Endothelial cell of umbilical vein (primary cell): ENCODE data around the gene RBM47. TPM values are rescaled to one million over a fixed set of nuclear protein-coding genes. Genes with fewer than 3 reads are reported as not detected.

ENCODE experiments used
- BruUV-seq: library from RNA; stranded (reverse); fragments of 400-500 nt; replicated peaks from 2 replicates; lab custom pipeline; 2021; lab: Mats Ljungman, UMichigan
- CTCF ChIA-PET: fragments of 300-600, 350-600 bp; sonication (Branson Sonifier 250); formaldehyde crosslinking; loops from one replicate; lab custom pipeline; 2021; ENCODE audit warnings: antibody characterized with exemption, inconsistent platforms; lab: Charles Lee
- POLR2A ChIA-PET: fragments of 300-600, 350-600 bp; sonication (Branson Sonifier 250); formaldehyde crosslinking; loops from one replicate; lab custom pipeline; 2021; ENCODE audit warnings: antibody characterized with exemption, inconsistent platforms; lab: Charles Lee
- DNase-seq: peaks from one replicate; pipeline ENCODE4 v3.0.0-alpha.2; 2011; ENCODE audit warnings: low read depth, low spot score
- FAIRE-seq: peaks from 2 replicates; lab custom pipeline; 2011; peaks lifted over from hg19 to GRCh38; lab: Jason Lieb, UNC
- H2AFZ ChIP-seq: 2 replicates; pipeline ENCODE4 v1.6.0; 2012; ENCODE audit warnings: low read depth, low read length, control low read depth, inconsistent platforms
- H3K27ac ChIP-seq: 2 replicates; pipeline ENCODE4 v1.5.1; 2011; ENCODE audit warnings: low read depth, mild to moderate bottlenecking, control low read depth, low read length, moderate library complexity; ENCODE audit not compliant: insufficient read depth
- H3K27me3 ChIP-seq, 2 experiments: 2 replicates each; pipeline versions ENCODE4 v1.6.0 to v1.6.1; 2011; ENCODE audit warnings: low read length in 2 of 2, mixed read lengths in 1 of 2; ENCODE audit not compliant: control insufficient read depth in 2 of 2, insufficient read depth in 2 of 2
- H3K36me3 ChIP-seq, 2 experiments: 2 replicates in 1 of 2; 3 replicates in 1 of 2; pipeline ENCODE4 v1.5.1; 2011; ENCODE audit warnings: low read length in 2 of 2, mild to moderate bottlenecking in 1 of 2, moderate library complexity in 1 of 2; ENCODE audit not compliant: control insufficient read depth in 2 of 2, insufficient read depth in 2 of 2; ENCODE audit errors: extremely low read depth in 1 of 2
- H3K4me1 ChIP-seq: 3 replicates; pipeline ENCODE4 v1.5.1; 2011; ENCODE audit warnings: mild to moderate bottlenecking, low read length; ENCODE audit not compliant: control insufficient read depth, insufficient read depth; ENCODE audit errors: extremely low read depth
- H3K4me2 ChIP-seq: 2 replicates; pipeline ENCODE4 v1.6.1; 2011; ENCODE audit warnings: low read length, control low read depth, mixed read lengths; ENCODE audit not compliant: insufficient read depth
- H3K4me3 ChIP-seq, 3 experiments: fragments of 200-600 bp in 1 of 3; sonication (generic), shearing (Covaris generic) in 1 of 3; replicated peaks in 1 of 3; 2 replicates each; pipeline ENCODE4 v1.5.1; 2011 to 2016; ENCODE audit warnings: control low read depth in 3 of 3, low read length in 3 of 3, mild to moderate bottlenecking in 2 of 3, inconsistent platforms in 1 of 3, low read depth in 1 of 3, moderate library complexity in 1 of 3; ENCODE audit not compliant: insufficient read depth in 1 of 3
- H3K79me2 ChIP-seq: 2 replicates; pipeline ENCODE4 v1.6.0; 2012; ENCODE audit warnings: low read length, inconsistent platforms; ENCODE audit not compliant: control insufficient read depth, insufficient read depth
- H3K9ac ChIP-seq: replicated peaks from 2 replicates; pipeline ENCODE3; 2011; ENCODE audit warnings: low read length, control low read depth; ENCODE audit not compliant: insufficient read depth; ENCODE audit errors: extremely low read depth
- H3K9me1 ChIP-seq: replicated peaks from 3 replicates; pipeline ENCODE4 v1.6.0; 2011; ENCODE audit warnings: mild to moderate bottlenecking, low read length; ENCODE audit not compliant: control insufficient read depth, insufficient read depth; ENCODE audit errors: extremely low read depth
- H3K9me3 ChIP-seq: replicated peaks from 2 replicates; pipeline ENCODE4 v1.5.1; 2012; ENCODE audit warnings: low read length, inconsistent platforms; ENCODE audit not compliant: control insufficient read depth, insufficient read depth
- H4K20me1 ChIP-seq: replicated peaks from 2 replicates; pipeline ENCODE3; 2011; ENCODE audit warnings: mild to moderate bottlenecking, low read length; ENCODE audit not compliant: control insufficient read depth, insufficient read depth; ENCODE audit errors: extremely low read depth
- EZH2 ChIP-seq: IDR thresholded peaks from 2 replicates; pipeline ENCODE4 v1.6.1; 2012; ENCODE audit warnings: borderline replicate concordance, low read depth, mild to moderate bottlenecking, moderate library complexity, low read length, inconsistent platforms; ENCODE audit not compliant: severe bottlenecking
- FOS ChIP-seq: IDR thresholded peaks from 2 replicates; pipeline ENCODE4 v1.6.1; 2011; ENCODE audit warnings: mild to moderate bottlenecking, low read length, moderate library complexity, borderline replicate concordance; ENCODE audit not compliant: insufficient read depth
- GATA2 ChIP-seq: IDR thresholded peaks from 2 replicates; pipeline ENCODE4 v1.7.0; 2011; ENCODE audit warnings: low read depth, mild to moderate bottlenecking, moderate library complexity, mixed read lengths, low read length; ENCODE audit not compliant: insufficient read length, insufficient read depth
- JUN ChIP-seq: IDR thresholded peaks from 2 replicates; pipeline ENCODE4 v1.6.1; 2011; ENCODE audit warnings: borderline replicate concordance, low read depth; ENCODE audit not compliant: insufficient read length, insufficient read depth
- MYC ChIP-seq: IDR thresholded peaks from one replicate; pipeline ENCODE4 v1.6.1; 2011; ENCODE audit warnings: mild to moderate bottlenecking, low read depth, low read length
- POLR2A ChIP-seq: IDR thresholded peaks from 2 replicates; pipeline ENCODE4 v1.6.1; 2012; ENCODE audit warnings: low read depth, mild to moderate bottlenecking, control low read depth, low read length
- POLR2AphosphoS5 ChIP-seq: IDR thresholded peaks from 2 replicates; pipeline ENCODE4 v1.6.1; 2012; ENCODE audit warnings: low read depth, mild to moderate bottlenecking, control low read depth, low read length, moderate library complexity; ENCODE audit not compliant: insufficient read depth
- dilution Hi-C: fragments of 300-500 bp; cut with MboI; formaldehyde crosslinking; loops from one replicate; pipeline ENCODE4 v1.15.0; 2019; ENCODE audit warnings: low sequenced_read_pairs; ENCODE audit not compliant: extremely low pct_ligation_motif_present
- intact Hi-C: fragments of 100-400 bp; cut with micrococcal nuclease; formaldehyde crosslinking; loops from one replicate; pipeline ENCODE4 v1.10.0; 2022
- polyA plus RNA-seq, 4 experiments: library from polyadenylated mRNA; depleted of rRNA in 3 of 4; stranded (reverse) in 3 of 4; unstranded in 1 of 4; fragments of >200 nt; gene quantifications; 2 replicates each; pipeline versions ENCODE4 v1.2.1 to v1.2.3, GENCODE V29; 2011 to 2012; ENCODE audit warnings: missing spikeins in 1 of 4
- total RNA-seq: library from RNA; stranded (reverse); gene quantifications from 2 replicates; pipeline ENCODE4 v1.2.3, GENCODE V29; 2021
- TF ChIP-seq, protein P1 (sequence below): IDR thresholded peaks from 2 replicates; pipeline ENCODE4 v1.6.1; 2011; ENCODE audit not compliant: insufficient read depth, insufficient read length
- TF ChIP-seq, protein P2 (sequence below), 2 donors: IDR thresholded peaks; 1 replicate in 1 of 2; 2 replicates in 1 of 2; pipeline ENCODE4 v1.5.1; 2011; ENCODE audit warnings: low read length in 2 of 2, mild to moderate bottlenecking in 2 of 2, moderate library complexity in 2 of 2, control low read depth in 1 of 2, inconsistent platforms in 1 of 2, low read depth in 1 of 2; ENCODE audit not compliant: insufficient read depth in 1 of 2; ENCODE audit errors: extremely low read depth in 1 of 2

The RBM47 gene
- total and polyA plus RNA-seq, 2 donors (not counting 3 experiments of a cell fraction or from before 2014, with no cell fraction given): not detected

DNA sequence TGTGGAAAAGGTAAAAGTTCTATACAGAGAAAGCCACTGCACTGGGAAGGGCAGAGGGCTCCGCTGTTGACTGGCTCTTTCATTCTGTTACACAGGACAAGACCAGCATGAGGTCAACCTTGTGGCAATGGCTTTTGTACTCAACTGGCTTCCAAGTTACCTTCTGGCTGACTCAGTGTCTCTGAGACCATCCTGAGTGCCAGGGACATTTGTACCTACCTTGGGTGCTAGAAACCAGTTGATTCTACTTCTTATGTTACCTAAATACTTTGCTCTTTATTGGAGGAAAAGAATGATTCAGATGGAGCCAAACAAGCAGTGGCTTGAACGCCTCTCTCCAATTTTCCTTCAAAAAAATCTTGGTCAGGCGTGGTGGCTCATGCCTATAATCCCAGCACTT, 123.2 kb downstream of the RBM47 start:
- no peaks in the 10 kb centered on the region for H4K20me1 ChIP-seq
- DNase-seq: no peak
- H3K36me3 ChIP-seq: no peaks in the 10 kb centered on the region
- H2AFZ ChIP-seq: no peak overlapping the region
- H3K27me3 ChIP-seq: no peaks in the 10 kb centered on the region
- no peak for FAIRE-seq
- H3K4me1 ChIP-seq: no peaks in the 10 kb centered on the region
- ChIA-PET POLR2A (no interaction called here), CTCF (no interaction called here)
- no peaks in the 10 kb centered on the region for H3K9me3 ChIP-seq
- no TSS peak for BruUV-seq
- no peaks in the 10 kb centered on the region for H3K79me2 ChIP-seq
- TF ChIP-seq EZH2 (no peak), GATA2 (no peak), JUN (no peak), MYC (no peak), FOS (no peak), POLR2AphosphoS5 (no peak), POLR2A (no peak)
- TF ChIP-seq, protein P1, sequence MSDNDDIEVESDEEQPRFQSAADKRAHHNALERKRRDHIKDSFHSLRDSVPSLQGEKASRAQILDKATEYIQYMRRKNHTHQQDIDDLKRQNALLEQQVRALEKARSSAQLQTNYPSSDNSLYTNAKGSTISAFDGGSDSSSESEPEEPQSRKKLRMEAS: no peak
- TF ChIP-seq, protein P2, sequence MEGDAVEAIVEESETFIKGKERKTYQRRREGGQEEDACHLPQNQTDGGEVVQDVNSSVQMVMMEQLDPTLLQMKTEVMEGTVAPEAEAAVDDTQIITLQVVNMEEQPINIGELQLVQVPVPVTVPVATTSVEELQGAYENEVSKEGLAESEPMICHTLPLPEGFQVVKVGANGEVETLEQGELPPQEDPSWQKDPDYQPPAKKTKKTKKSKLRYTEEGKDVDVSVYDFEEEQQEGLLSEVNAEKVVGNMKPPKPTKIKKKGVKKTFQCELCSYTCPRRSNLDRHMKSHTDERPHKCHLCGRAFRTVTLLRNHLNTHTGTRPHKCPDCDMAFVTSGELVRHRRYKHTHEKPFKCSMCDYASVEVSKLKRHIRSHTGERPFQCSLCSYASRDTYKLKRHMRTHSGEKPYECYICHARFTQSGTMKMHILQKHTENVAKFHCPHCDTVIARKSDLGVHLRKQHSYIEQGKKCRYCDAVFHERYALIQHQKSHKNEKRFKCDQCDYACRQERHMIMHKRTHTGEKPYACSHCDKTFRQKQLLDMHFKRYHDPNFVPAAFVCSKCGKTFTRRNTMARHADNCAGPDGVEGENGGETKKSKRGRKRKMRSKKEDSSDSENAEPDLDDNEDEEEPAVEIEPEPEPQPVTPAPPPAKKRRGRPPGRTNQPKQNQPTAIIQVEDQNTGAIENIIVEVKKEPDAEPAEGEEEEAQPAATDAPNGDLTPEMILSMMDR (IDR thresholded peaks at IDR 0.05; ENCODE audit: extremely low read depth in 1 of 2, insufficient read depth in 1 of 2, low read depth in 1 of 2, low read length in 2 of 2): no peak
- dilution Hi-C loops: no loop called here
- H3K9me1 ChIP-seq: no peaks in the 10 kb centered on the region
- H3K27ac ChIP-seq: no peak overlapping the region
- H3K9ac ChIP-seq: no peak overlapping the region
- H3K4me2 ChIP-seq: no peak overlapping the region
- intact Hi-C loops: no loop called here
- no peak overlapping the region for H3K4me3 ChIP-seq
